Erythroblast (primary cell): ENCODE data around the gene DICER1.
A peak's percentile ranks its signal among the peaks of the same experiment; 100 is the strongest.

ENCODE experiments used
- DNase-seq, 2 experiments: peaks; one replicate each; lab custom pipeline; 2025; lab: John Stamatoyannopoulos, UW
- GATA1 ChIP-seq: IDR thresholded peaks from 2 replicates; pipeline ENCODE4 v1.6.1; 2011; ENCODE audit warnings: low read depth, mild to moderate bottlenecking, control low read depth, low read length, moderate library complexity
- POLR2A ChIP-seq: IDR thresholded peaks from 2 replicates; pipeline ENCODE4 v1.6.1; 2011; ENCODE audit warnings: mild to moderate bottlenecking, low read length

DICER1 gene

GRCh38 chr14:95174184-95174792, 17.0 kb upstream of the DICER1 start:
- no peak for DNase-seq
- TF ChIP-seq GATA1 (no peak), POLR2A (no peak)

- TF ChIP-seq GATA1 (no peak), POLR2A (no peak)
Observed at GRCh38 chr14:95173518-95173917, 16.2 kb upstream of the DICER1 start.

GRCh38 chr14:95167177-95167576, 9.8 kb upstream of the DICER1 start:
- no peak for DNase-seq
- TF ChIP-seq POLR2A (no peak), GATA1 (no peak)

More at GRCh38 chr14:95173518-95173917, 16.2 kb upstream of the DICER1 start:
- DNase-seq: no peak

GRCh38 chr14:95165517-95165916, 8.2 kb upstream of the DICER1 start:
- TF ChIP-seq POLR2A: no peak
- no peak for TF ChIP-seq GATA1
- no peak for DNase-seq

- no peak for DNase-seq
- no peak for TF ChIP-seq POLR2A
- TF ChIP-seq GATA1: no peak
Observed at GRCh38 chr14:95164506-95164905, 7.2 kb upstream of the DICER1 start.

- no peak for TF ChIP-seq GATA1
- no peak for TF ChIP-seq POLR2A
- peak; percentile 41 to 69 for DNase-seq
Observed at GRCh38 chr14:95163666-95164065, 6.3 kb upstream of the DICER1 start.

GRCh38 chr14:95163132-95163531, 5.8 kb upstream of the DICER1 start:
- no peak for DNase-seq
- no peak for TF ChIP-seq GATA1
- no peak for TF ChIP-seq POLR2A

GRCh38 chr14:95162641-95163040, 5.3 kb upstream of the DICER1 start:
- TF ChIP-seq GATA1: no peak
- TF ChIP-seq POLR2A: no peak
- no peak for DNase-seq

- TF ChIP-seq GATA1: no peak
- no peak for TF ChIP-seq POLR2A
- DNase-seq: peak; percentile 75 to 82
Observed at GRCh38 chr14:95157048-95157326, 342 bp downstream of the DICER1 start.

- peak; percentile 66 to 75 for DNase-seq
- TF ChIP-seq GATA1 (no peak), POLR2A (no peak)
Observed at GRCh38 chr14:95156161-95157047, 925 bp downstream of the DICER1 start.

- TF ChIP-seq POLR2A: no peak
- no peak for TF ChIP-seq GATA1
- DNase-seq: peak; percentile 54 to 55
Observed at GRCh38 chr14:95155045-95155444, 2.3 kb downstream of the DICER1 start.

- no peak for DNase-seq
- TF ChIP-seq GATA1 (no peak), POLR2A (no peak)
Observed at GRCh38 chr14:95153866-95154265, 3.5 kb downstream of the DICER1 start.

- DNase-seq: no peak
- TF ChIP-seq GATA1 (no peak), POLR2A (no peak)
Observed at GRCh38 chr14:95151561-95151960, 5.8 kb downstream of the DICER1 start.

GRCh38 chr14:95150910-95151309, 6.4 kb downstream of the DICER1 start:
- TF ChIP-seq GATA1 (no peak), POLR2A (no peak)
- DNase-seq: no peak
